ENCODE measurements around the gene PLEKHF1. TPM values are rescaled to one million over a fixed set of nuclear protein-coding genes. Genes with fewer than 3 reads are reported as not detected.
A peak's percentile ranks its signal among the peaks of the same experiment; 100 is the strongest.
"Not testable (repeated sequence)": the region's sequence is repeated elsewhere in the genome, so short reads cannot be mapped to it uniquely, and the experiment has no call there.

Gene PLEKHF1
- total RNA-seq, 1 experiment from 2014 or later: 37.5 TPM

DNA sequence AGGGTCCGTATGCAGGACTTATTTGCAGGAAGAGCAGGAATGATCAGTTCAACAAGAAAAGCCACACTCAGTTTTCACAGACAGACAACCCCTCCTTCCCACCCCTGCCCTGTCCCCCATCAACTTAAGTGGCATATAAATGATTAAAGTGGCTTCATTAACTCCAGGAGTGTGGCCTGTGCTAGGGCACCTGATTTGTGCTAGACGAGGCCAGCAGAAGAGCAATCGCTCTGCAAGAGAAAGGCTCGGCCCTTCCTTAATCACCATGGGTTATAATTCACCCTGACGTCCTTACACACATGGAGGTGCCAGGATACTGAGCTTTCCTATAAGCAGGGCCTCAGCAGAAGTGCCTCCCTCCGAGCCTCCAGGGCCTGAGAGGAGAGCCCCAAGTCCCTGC is 35.2 kb downstream of the PLEKHF1 start:
- no peak for DNase-seq
- Histone ChIP-seq H3K36me3 (peaks cover 29% of the 10 kb centered on the region), H3K27me3 (no peaks in the 10 kb centered on the region), H3K4me3 (no peak overlapping the region), H3K9me3 (no peaks in the 10 kb centered on the region)

DNA sequence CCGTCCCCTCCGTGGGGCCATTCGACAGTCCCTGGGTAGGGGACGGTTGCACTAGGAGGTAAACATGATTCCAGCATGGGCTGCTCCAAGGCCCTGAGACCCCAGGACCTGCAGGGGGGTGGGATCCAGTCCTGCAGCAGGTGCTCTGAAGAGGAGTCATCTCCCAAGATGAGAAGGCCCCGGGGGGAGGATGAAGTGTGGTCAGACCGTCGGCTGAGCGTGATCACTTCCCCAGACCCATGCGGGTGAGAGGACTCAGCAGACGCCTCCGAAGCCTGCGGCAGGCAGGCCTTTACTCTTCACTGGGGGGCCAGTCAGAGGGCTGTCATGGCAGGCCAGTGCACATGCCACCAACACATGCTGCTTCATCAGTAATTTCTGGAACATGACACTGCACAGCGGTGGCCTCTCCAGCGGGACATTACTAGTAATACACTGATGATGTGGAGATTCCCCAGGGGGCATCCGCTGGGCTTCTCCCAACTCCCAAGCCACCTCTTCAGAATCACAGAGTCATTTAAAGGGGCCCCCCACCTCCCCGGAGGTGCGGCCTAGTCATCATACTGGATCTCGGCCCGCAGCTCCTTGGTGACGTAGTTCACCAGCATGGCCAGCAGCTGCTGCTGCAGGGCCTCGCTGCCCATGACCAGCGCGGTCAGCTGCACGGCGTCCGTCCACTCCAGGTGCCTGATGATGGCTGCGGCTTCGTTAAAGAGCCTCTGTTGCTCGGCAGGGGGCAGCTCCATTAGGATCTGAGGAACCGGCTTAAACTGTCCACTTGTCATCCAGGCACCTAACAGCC is 37.1 kb downstream of the PLEKHF1 start:
- no peak for DNase-seq
- Histone ChIP-seq H3K27me3 (no peaks in the 10 kb centered on the region), H3K36me3 (peaks cover 45% of the 10 kb centered on the region), H3K4me3 (no peak overlapping the region), H3K9me3 (no peaks in the 10 kb centered on the region)

GRCh38 chr19:29702963-29703320 is 37.7 kb downstream of the PLEKHF1 start:
- Histone ChIP-seq H3K9me3 (no peaks in the 10 kb centered on the region), H3K27me3 (no peaks in the 10 kb centered on the region), H3K4me3 (no peak overlapping the region), H3K36me3 (peaks cover 48% of the 10 kb centered on the region)
- no peak for DNase-seq

- Histone ChIP-seq H3K36me3 (peaks cover 60% of the 10 kb centered on the region), H3K27me3 (no peaks in the 10 kb centered on the region), H3K4me3 (no peak overlapping the region), H3K9me3 (no peaks in the 10 kb centered on the region)
- DNase-seq: no peak
Measured at GRCh38 chr19:29704562-29705558, 39.6 kb downstream of the PLEKHF1 start.

GRCh38 chr19:29705706-29706105 is 40.4 kb downstream of the PLEKHF1 start:
- no peaks in the 10 kb centered on the region for H3K27me3 ChIP-seq
- no peaks in the 10 kb centered on the region for H3K9me3 ChIP-seq
- peaks cover 60% of the 10 kb centered on the region for H3K36me3 ChIP-seq
- H3K4me3 ChIP-seq: no peak overlapping the region
- DNase-seq: no peak

- H3K9me3 ChIP-seq: no peaks in the 10 kb centered on the region
- DNase-seq: no peak
- peaks cover 62% of the 10 kb centered on the region for H3K36me3 ChIP-seq
- H3K4me3 ChIP-seq: no peak overlapping the region
- no peaks in the 10 kb centered on the region for H3K27me3 ChIP-seq
Measured at GRCh38 chr19:29706635-29707034, 41.4 kb downstream of the PLEKHF1 start.

- Histone ChIP-seq H3K4me3 (no peak overlapping the region), H3K36me3 (peaks cover 60% of the 10 kb centered on the region), H3K27me3 (no peaks in the 10 kb centered on the region), H3K9me3 (no peaks in the 10 kb centered on the region)
- DNase-seq: no peak
Measured at GRCh38 chr19:29708554-29709439, 43.5 kb downstream of the PLEKHF1 start.

- H3K9me3 ChIP-seq, DNase-seq, H3K27me3 ChIP-seq, H3K4me3 ChIP-seq: not testable (repeated sequence)
- peaks cover 56% of the 10 kb centered on the region for H3K36me3 ChIP-seq
Measured at GRCh38 chr19:29709440-29709798, 44.2 kb downstream of the PLEKHF1 start.

DNA sequence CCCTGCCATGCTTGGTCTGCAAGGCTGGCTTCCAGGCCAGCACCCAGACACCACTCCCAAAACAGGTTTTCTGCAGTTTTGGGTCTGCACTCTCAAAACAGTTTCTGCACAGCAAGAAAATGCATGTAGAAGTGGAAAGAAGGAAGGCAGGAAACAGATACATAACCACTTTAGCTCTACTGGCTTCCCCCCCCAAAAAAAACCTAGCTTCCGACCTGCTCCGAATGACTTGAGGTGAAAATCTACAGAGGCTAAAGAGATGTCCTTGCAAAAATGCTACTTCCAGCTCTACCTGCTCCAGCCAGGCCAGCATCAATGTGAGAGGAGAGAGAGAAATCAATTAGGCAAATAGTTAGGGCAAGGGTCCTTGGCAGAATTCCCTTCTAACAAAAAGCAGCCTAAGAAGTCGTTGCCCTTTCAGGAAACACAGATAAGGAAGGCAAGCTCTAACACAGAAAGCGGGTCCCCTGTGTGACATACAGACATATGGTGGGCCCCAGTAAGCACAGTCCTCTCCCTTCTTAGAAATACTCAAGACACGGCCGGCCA is 46.4 kb downstream of the PLEKHF1 start:
- DNase-seq: no peak
- Histone ChIP-seq H3K9me3 (no peaks in the 10 kb centered on the region), H3K27me3 (no peaks in the 10 kb centered on the region), H3K36me3 (peaks cover 41% of the 10 kb centered on the region), H3K4me3 (no peak overlapping the region)

- H3K36me3 ChIP-seq: peaks cover 33% of the 10 kb centered on the region
- H3K9me3 ChIP-seq: no peaks in the 10 kb centered on the region
- no peak for DNase-seq
- no peak overlapping the region for H3K4me3 ChIP-seq
- no peaks in the 10 kb centered on the region for H3K27me3 ChIP-seq
Measured at GRCh38 chr19:29712744-29713516, 47.7 kb downstream of the PLEKHF1 start.

- Histone ChIP-seq H3K27me3 (no peaks in the 10 kb centered on the region), H3K9me3 (no peaks in the 10 kb centered on the region), H3K4me3 (peak overlapping the region; percentile 96), H3K36me3 (peaks cover 20% of the 10 kb centered on the region)
- no peak for DNase-seq
Measured at GRCh38 chr19:29714371-29714952, 49.2 kb downstream of the PLEKHF1 start.

DNA sequence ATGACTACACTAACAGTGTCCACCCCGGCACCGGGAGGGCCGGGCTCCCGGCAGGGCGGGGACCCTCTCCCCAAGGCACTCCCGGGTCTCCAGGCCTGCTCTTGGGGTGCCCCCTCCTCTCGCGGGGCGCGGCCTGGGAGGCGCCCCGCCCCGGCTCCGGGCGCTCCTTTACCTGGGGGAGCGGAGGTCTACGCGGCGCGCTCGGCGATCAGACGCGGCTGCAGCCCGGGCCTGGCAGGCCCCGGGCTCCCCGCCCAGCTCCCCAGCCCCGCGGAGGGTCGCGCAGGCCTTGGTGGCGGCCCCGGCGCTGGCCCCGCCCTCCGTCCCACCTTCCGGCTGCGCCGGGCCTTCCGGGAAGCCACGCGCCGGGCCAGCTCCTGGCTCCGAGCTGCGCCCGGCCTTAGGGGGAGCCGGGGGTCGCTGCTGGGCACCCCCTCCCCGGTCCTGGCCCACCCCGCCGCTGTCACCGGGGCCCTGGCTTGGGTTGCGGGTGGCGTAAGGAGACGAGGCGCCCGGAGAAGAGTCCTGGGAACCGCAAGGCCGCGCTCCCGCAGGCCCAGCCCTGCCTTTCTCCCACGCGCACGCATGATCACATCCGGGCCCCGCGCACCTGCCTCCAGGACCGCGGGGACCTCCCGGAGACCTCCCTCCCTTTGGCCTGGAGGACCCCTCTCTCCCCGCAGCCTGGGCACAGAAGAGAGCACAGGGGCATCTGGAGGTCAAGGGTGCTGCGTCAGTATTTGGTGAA is 49.9 kb downstream of the PLEKHF1 start, which contains the start of gene C19orf12:
TSS of gene C19orf12 (minus strand) at position 309 of the 748 bp plus-strand sequence. CDS start 6,848 bp downstream, outside the sequence.
- Histone ChIP-seq H3K27me3 (no peaks in the 10 kb centered on the region), H3K36me3 (peaks cover 20% of the 10 kb centered on the region)
- DNase-seq: peak; percentile 73

DNA sequence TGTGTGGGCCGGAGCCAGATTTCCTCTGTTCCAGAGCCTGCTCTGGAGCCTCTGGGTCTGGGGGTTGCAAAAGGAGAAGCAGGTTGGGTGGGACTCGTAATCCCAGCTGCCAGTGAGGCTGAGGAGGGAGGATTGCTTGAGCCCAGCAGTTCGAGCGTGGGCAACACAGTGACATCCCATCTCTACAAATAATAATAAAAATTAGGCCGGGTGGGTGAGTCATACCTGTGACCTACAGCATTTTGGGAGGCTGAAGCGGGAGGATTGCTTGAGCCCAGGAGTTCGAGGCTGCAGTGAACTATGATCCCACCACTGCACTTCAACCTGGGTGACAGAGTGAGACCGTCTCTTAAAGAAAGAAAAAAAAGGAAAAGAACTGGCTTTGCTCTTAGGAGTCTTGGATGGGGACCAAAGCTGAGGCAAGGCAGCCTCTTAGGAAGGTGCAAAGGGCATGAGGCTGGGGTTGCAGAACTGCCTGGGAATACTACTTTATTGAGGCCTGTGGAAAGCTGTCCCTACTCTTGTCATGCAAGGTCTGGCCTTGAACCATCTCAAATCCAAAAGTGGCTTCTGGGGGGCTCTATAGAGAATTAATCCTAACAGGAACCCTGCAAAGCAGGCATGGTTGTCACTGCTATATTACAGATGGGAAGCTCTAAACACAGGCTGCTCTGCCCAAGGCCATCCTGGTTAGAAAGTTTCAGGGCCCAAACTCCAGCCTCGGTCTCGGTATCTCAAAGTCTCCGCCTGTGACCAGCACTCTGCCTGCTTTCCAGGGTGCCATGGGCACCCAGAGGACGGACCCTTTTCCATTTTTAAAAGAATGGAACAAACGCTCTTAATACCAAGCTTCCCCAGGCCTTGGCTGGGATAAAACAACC is 50.7 kb downstream of the PLEKHF1 start:
- Histone ChIP-seq H3K4me3 (peak overlapping the region; percentile 96), H3K27me3 (no peaks in the 10 kb centered on the region), H3K9me3 (no peaks in the 10 kb centered on the region), H3K36me3 (peaks cover 20% of the 10 kb centered on the region)
- DNase-seq: peak; percentile 69

More for the DNA sequence above, 49.9 kb downstream of the PLEKHF1 start, which contains the start of gene C19orf12:
- Histone ChIP-seq H3K4me3 (peak within 1 kb of the TSS; percentile 96), H3K9me3 (no peaks in the 10 kb centered on the region)

DNA sequence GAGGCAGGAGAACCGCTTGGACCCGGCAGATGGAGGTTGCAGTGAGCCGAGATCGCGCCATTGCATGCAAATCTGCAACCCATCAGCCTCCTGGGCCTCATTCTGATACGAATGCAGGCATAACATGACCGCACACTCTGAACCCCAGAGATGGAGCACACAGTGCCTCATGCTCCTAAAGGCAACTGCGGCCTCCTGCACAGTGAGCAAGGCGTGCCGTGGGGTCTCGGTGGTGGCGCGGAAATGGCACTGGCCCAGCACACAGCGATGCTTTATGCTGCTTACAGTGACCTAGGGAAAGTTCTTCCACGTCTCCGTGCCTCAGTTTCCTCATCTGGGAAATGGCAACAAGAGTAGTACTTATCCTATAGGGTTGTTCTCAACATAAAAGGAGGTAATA is 51.8 kb downstream of the PLEKHF1 start:
- Histone ChIP-seq H3K4me3 (no peak overlapping the region), H3K9me3 (no peaks in the 10 kb centered on the region), H3K27me3 (no peaks in the 10 kb centered on the region), H3K36me3 (peaks cover 12% of the 10 kb centered on the region)
- no peak for DNase-seq

All from MG63 (cell line).